Trophoblast cell (in vitro differentiated cells and primary cell): ENCODE data around the gene GGT6.

Experiments used
- DNase-seq, 2 donors: peaks; one replicate each; pipeline ENCODE4 v3.0.0-alpha.2; 2016
- H2AFZ ChIP-seq: 2 replicates; pipeline ENCODE4 v1.6.1; 2013; ENCODE audit warnings: low read length, moderate library complexity, mild to moderate bottlenecking; ENCODE audit not compliant: insufficient read depth, poor library complexity
- H2AK5ac ChIP-seq: 2 replicates; pipeline ENCODE4 v1.6.1; 2013; ENCODE audit warnings: mild to moderate bottlenecking, low read length
- H2BK120ac ChIP-seq: 2 replicates; pipeline ENCODE4 v1.6.1; 2013; ENCODE audit warnings: low read length, mild to moderate bottlenecking, moderate library complexity; ENCODE audit not compliant: insufficient read depth, poor library complexity
- H2BK12ac ChIP-seq: 2 replicates; pipeline ENCODE4 v1.6.1; 2013; ENCODE audit warnings: mild to moderate bottlenecking, low read length, moderate library complexity
- H2BK5ac ChIP-seq: 2 replicates; pipeline ENCODE4 v1.6.1; 2013; ENCODE audit warnings: low read length, low read depth, moderate library complexity, mild to moderate bottlenecking; ENCODE audit not compliant: poor library complexity
- H3K14ac ChIP-seq: 2 replicates; pipeline ENCODE4 v1.6.1; 2013; ENCODE audit warnings: mild to moderate bottlenecking, low read length
- H3K18ac ChIP-seq: 2 replicates; pipeline ENCODE4 v1.6.1; 2013; ENCODE audit warnings: mild to moderate bottlenecking, low read length
- H3K23ac ChIP-seq: 2 replicates; pipeline ENCODE4 v1.6.1; 2013; ENCODE audit warnings: low read length
- H3K27ac ChIP-seq: 2 replicates; pipeline ENCODE4 v1.5.1; 2013; ENCODE audit warnings: low read depth, mild to moderate bottlenecking, inconsistent platforms, low read length, moderate library complexity
- H3K27me3 ChIP-seq: 2 replicates; pipeline ENCODE4 v1.6.1; 2013; ENCODE audit warnings: inconsistent platforms, mild to moderate bottlenecking, low read length, moderate library complexity; ENCODE audit not compliant: insufficient read depth
- H3K36me3 ChIP-seq, 2 experiments: 1 replicate in 1 of 2; 2 replicates in 1 of 2; pipeline ENCODE4 v1.6.1; 2013; ENCODE audit warnings: low read length in 2 of 2, mild to moderate bottlenecking in 2 of 2, moderate library complexity in 1 of 2; ENCODE audit not compliant: insufficient read depth in 2 of 2, control insufficient read depth in 1 of 2
- H3K4ac ChIP-seq: 2 replicates; pipeline ENCODE4 v1.6.1; 2013; ENCODE audit warnings: low read depth, mild to moderate bottlenecking, low read length, moderate library complexity
- H3K4me1 ChIP-seq, 2 experiments: 1 replicate in 1 of 2; 2 replicates in 1 of 2; pipeline ENCODE4 v1.6.1; 2013; ENCODE audit warnings: low read length in 2 of 2, mild to moderate bottlenecking in 2 of 2, moderate library complexity in 1 of 2; ENCODE audit not compliant: insufficient read depth in 2 of 2, control insufficient read depth in 1 of 2
- H3K4me2 ChIP-seq: 2 replicates; pipeline ENCODE4 v1.6.1; 2013; ENCODE audit warnings: inconsistent platforms, mild to moderate bottlenecking, low read length, moderate library complexity
- H3K4me3 ChIP-seq: 2 replicates; pipeline ENCODE4 v1.5.1; 2013; ENCODE audit warnings: mild to moderate bottlenecking, low read depth, low read length, inconsistent platforms
- H3K79me1 ChIP-seq: one replicate; pipeline ENCODE4 v1.6.1; 2013; ENCODE audit warnings: low read length
- H3K79me2 ChIP-seq: 2 replicates; pipeline ENCODE4 v1.6.1; 2013; ENCODE audit warnings: low read length, mild to moderate bottlenecking; ENCODE audit not compliant: control insufficient read depth, insufficient read depth, poor library complexity
- H3K9ac ChIP-seq: 2 replicates; pipeline ENCODE4 v1.6.1; 2013; ENCODE audit warnings: mild to moderate bottlenecking, low read length
- H3K9me3 ChIP-seq: 2 replicates; pipeline ENCODE4 v1.6.1; 2013; ENCODE audit warnings: low read depth, mild to moderate bottlenecking, control low read depth, inconsistent platforms, low read length; ENCODE audit not compliant: insufficient read depth
- H4K12ac ChIP-seq: 2 replicates; pipeline ENCODE4 v1.6.1; 2013; ENCODE audit warnings: low read depth, mild to moderate bottlenecking, low read length, moderate library complexity
- H4K8ac ChIP-seq: 2 replicates; pipeline ENCODE4 v1.6.1; 2013; ENCODE audit warnings: low read depth, mild to moderate bottlenecking, low read length, moderate library complexity
- H4K91ac ChIP-seq: one replicate; pipeline ENCODE4 v1.6.1; 2013; ENCODE audit warnings: low read depth, mild to moderate bottlenecking, low read length, moderate library complexity
- WGBS: extraction: QIAGEN DNeasy Blood & Tissue Kit; methylation state at CpG from one replicate; pipeline ENCODE4 v1.1.7; 2013; ENCODE audit warnings: missing lambda C conversion rate; ENCODE audit not compliant: insufficient read length, insufficient coverage; ENCODE audit errors: extremely low coverage; 5-methylcytosine and 5-hydroxymethylcytosine counted together

GGT6 gene

GRCh38 chr17:4572131-4572530 is 11.8 kb upstream of the GGT6 start:
- DNase-seq: no peak
- Histone ChIP-seq H3K79me1 (peaks cover 9% of the 10 kb centered on the region), H2BK12ac (no peak overlapping the region), H2BK120ac (no peak overlapping the region), H3K4me1 (peaks cover 12 to 17% of the 10 kb centered on the region in 2 experiments), H3K27me3 (no peaks in the 10 kb centered on the region), H3K4ac (no peak overlapping the region), H3K4me3 (no peak overlapping the region), H2AFZ (no peak overlapping the region), H3K4me2 (no peak overlapping the region), H2AK5ac (no peak overlapping the region), H3K18ac (no peak overlapping the region), H3K9ac (no peak overlapping the region), H2BK5ac (no peak overlapping the region), H3K9me3 (peaks cover 5% of the 10 kb centered on the region), H4K91ac (no peak overlapping the region), H3K27ac (no peak overlapping the region), H4K8ac (no peak overlapping the region), H3K36me3 (no peaks in the 10 kb centered on the region), H3K23ac (no peak overlapping the region), H3K14ac (no peak overlapping the region), H4K12ac (no peak overlapping the region), H3K79me2 (no peaks in the 10 kb centered on the region)
- WGBS: no CpG with 5 or more reads among the region's 9 CpGs

- no peaks in the 10 kb centered on the region for H3K27me3 ChIP-seq
- no peak for DNase-seq
- no peaks in the 10 kb centered on the region for H3K79me2 ChIP-seq
- no peak overlapping the region for H4K8ac ChIP-seq
- no CpG with 5 or more reads among the region's 1 CpG for WGBS
- no peak overlapping the region for H2AFZ ChIP-seq
- peaks cover 2 to 4% of the 10 kb centered on the region in 2 experiments for H3K4me1 ChIP-seq
- H3K9ac ChIP-seq: no peak overlapping the region
- no peak overlapping the region for H2AK5ac ChIP-seq
- H3K14ac ChIP-seq: no peak overlapping the region
- H3K4me2 ChIP-seq: no peak overlapping the region
- H3K27ac ChIP-seq: no peak overlapping the region
- no peak overlapping the region for H3K4me3 ChIP-seq
- no peak overlapping the region for H3K4ac ChIP-seq
- H3K23ac ChIP-seq: no peak overlapping the region
- H3K9me3 ChIP-seq: peaks cover 2% of the 10 kb centered on the region
- no peaks in the 10 kb centered on the region for H3K79me1 ChIP-seq
- no peak overlapping the region for H2BK5ac ChIP-seq
- H2BK120ac ChIP-seq: no peak overlapping the region
- no peaks in the 10 kb centered on the region for H3K36me3 ChIP-seq
- no peak overlapping the region for H3K18ac ChIP-seq
- H4K12ac ChIP-seq: no peak overlapping the region
- H2BK12ac ChIP-seq: no peak overlapping the region
- H4K91ac ChIP-seq: no peak overlapping the region
Observed at GRCh38 chr17:4569591-4569990, 9.2 kb upstream of the GGT6 start.

GRCh38 chr17:4566785-4567184 is 6.4 kb upstream of the GGT6 start:
- no peaks in the 10 kb centered on the region for H3K4me1 ChIP-seq

GRCh38 chr17:4565209-4566141 is 5.1 kb upstream of the GGT6 start:
- no peaks in the 10 kb centered on the region for H3K4me1 ChIP-seq
- no peaks in the 10 kb centered on the region for H3K9me3 ChIP-seq
- no peak overlapping the region for H3K4me3 ChIP-seq
- no CpG with 5 or more reads among the region's 16 CpGs for WGBS
- H3K4me2 ChIP-seq: no peak overlapping the region
- H2AFZ ChIP-seq: no peak overlapping the region
- no peak overlapping the region for H3K14ac ChIP-seq
- no peak overlapping the region for H3K18ac ChIP-seq
- no peak overlapping the region for H3K9ac ChIP-seq
- no peak overlapping the region for H2BK120ac ChIP-seq
- peak; percentile 29 to 86 for DNase-seq
- H3K79me2 ChIP-seq: no peaks in the 10 kb centered on the region
- no peak overlapping the region for H3K4ac ChIP-seq
- no peak overlapping the region for H3K27ac ChIP-seq
- H2BK12ac ChIP-seq: no peak overlapping the region
- no peak overlapping the region for H4K8ac ChIP-seq
- H3K23ac ChIP-seq: no peak overlapping the region
- no peaks in the 10 kb centered on the region for H3K79me1 ChIP-seq
- no peaks in the 10 kb centered on the region for H3K27me3 ChIP-seq
- H4K91ac ChIP-seq: no peak overlapping the region
- H3K36me3 ChIP-seq: no peaks in the 10 kb centered on the region
- no peak overlapping the region for H2BK5ac ChIP-seq
- H2AK5ac ChIP-seq: no peak overlapping the region
- no peak overlapping the region for H4K12ac ChIP-seq

More at GRCh38 chr17:4566785-4567184, 6.4 kb upstream of the GGT6 start:
- peak; percentile 42 to 82 for DNase-seq
- Histone ChIP-seq H4K91ac (peak overlapping the region; percentile 45), H3K4ac (no peak overlapping the region), H2AK5ac (no peak overlapping the region), H2BK120ac (no peak overlapping the region), H3K23ac (no peak overlapping the region), H3K18ac (no peak overlapping the region), H3K27me3 (no peaks in the 10 kb centered on the region), H3K4me3 (no peak overlapping the region), H3K27ac (no peak overlapping the region), H3K14ac (no peak overlapping the region), H4K12ac (no peak overlapping the region), H2BK5ac (no peak overlapping the region), H3K36me3 (no peaks in the 10 kb centered on the region), H4K8ac (no peak overlapping the region), H3K9ac (no peak overlapping the region), H3K79me1 (no peaks in the 10 kb centered on the region), H2BK12ac (peak overlapping the region; percentile 73), H3K4me2 (peak overlapping the region; percentile 17), H3K79me2 (no peaks in the 10 kb centered on the region), H2AFZ (no peak overlapping the region), H3K9me3 (no peaks in the 10 kb centered on the region)
- WGBS: no CpG with 5 or more reads among the region's 5 CpGs
